Suprapubic skin (tissue), 3 donors: ENCODE measurements around the gene CACNA1D.

Source experiments
- CTCF ChIP-seq, 2 donors: fragments of 200-600 bp in 1 of 2; fragments of 450-650 bp in 1 of 2; sonication (generic) in 1 of 2; IDR thresholded peaks; one replicate each; pipeline ENCODE4 v1.5.1; 2016 to 2019; ENCODE audit warnings: antibody characterized with exemption in 2 of 2, mild to moderate bottlenecking in 1 of 2, moderate library complexity in 1 of 2
- POLR2AphosphoS5 ChIP-seq, 3 donors: sonication (generic); formaldehyde crosslinking; IDR thresholded peaks; one replicate each; pipeline ENCODE4 v1.6.1; 2017; ENCODE audit warnings: antibody characterized with exemption in 3 of 3

- TF ChIP-seq POLR2AphosphoS5 (IDR thresholded peaks at IDR 0.05) (no peak), CTCF (IDR thresholded peaks at IDR 0.05) (no peak)
These were observed 214.8 kb downstream of the CACNA1D start for GRCh38 chr3:53709256-53709655.
